ENCODE results near the gene GLDC.

DNA sequence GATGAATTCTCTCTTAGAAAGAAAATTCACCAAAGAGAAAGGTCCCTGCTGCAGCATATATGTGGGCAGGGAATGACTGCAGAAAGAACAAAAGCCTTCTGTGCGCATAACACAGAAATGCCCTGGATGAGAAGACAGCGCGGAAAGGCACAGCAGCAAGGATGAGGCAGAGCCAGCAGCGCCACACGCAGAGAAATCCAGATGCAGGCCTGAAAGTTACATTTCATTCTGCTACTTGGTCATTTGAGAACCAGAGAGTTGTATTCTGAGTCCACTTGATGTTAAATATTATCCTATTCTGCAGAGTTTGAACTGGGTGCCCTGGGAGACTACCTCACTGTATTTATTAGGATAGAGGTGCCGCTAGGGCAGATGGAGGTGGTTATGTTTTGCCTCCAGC, 68.5 kb downstream of the GLDC start:
- no peak for TF ChIP-seq POLR2AphosphoS5 (IDR thresholded peaks at IDR 0.05)
- TF ChIP-seq POLR2A (IDR thresholded peaks at IDR 0.05), result no peak
- TF ChIP-seq, protein P1, sequence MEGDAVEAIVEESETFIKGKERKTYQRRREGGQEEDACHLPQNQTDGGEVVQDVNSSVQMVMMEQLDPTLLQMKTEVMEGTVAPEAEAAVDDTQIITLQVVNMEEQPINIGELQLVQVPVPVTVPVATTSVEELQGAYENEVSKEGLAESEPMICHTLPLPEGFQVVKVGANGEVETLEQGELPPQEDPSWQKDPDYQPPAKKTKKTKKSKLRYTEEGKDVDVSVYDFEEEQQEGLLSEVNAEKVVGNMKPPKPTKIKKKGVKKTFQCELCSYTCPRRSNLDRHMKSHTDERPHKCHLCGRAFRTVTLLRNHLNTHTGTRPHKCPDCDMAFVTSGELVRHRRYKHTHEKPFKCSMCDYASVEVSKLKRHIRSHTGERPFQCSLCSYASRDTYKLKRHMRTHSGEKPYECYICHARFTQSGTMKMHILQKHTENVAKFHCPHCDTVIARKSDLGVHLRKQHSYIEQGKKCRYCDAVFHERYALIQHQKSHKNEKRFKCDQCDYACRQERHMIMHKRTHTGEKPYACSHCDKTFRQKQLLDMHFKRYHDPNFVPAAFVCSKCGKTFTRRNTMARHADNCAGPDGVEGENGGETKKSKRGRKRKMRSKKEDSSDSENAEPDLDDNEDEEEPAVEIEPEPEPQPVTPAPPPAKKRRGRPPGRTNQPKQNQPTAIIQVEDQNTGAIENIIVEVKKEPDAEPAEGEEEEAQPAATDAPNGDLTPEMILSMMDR (IDR thresholded peaks at IDR 0.05), result no peak
- TF ChIP-seq EP300 (IDR thresholded peaks at IDR 0.05), result no peak

Data from upper lobe of left lung (tissue), 4 donors.